ENCODE data around the gene CFAP99. TPM values are rescaled to one million over a fixed set of nuclear protein-coding genes. Genes with fewer than 3 reads are reported as not detected.

The CFAP99 gene
- total RNA-seq, 2 experiments from 2014 or later = 0.11 TPM; not detected in 1

- POLR2A ChIA-PET = interaction anchor here (0.5 kb wide), 1 partner anchor 88 kb away, joined by 3 read pairs; no protein-coding TSS in a partner anchor
- no peak overlapping the region for H3K4me3 Mint-ChIP-seq
- DNase-seq = no peak
- H3K36me3 Mint-ChIP-seq = peaks cover 34% of the 10 kb centered on the region
- H3K9me3 Mint-ChIP-seq = no peaks in the 10 kb centered on the region
- no peak overlapping the region for H3K27ac Mint-ChIP-seq
- no peaks in the 10 kb centered on the region for H3K27me3 Mint-ChIP-seq
- no peak for ATAC-seq (ENCODE audit: low read depth)
- H3K4me1 Mint-ChIP-seq = peaks cover 15% of the 10 kb centered on the region
These were observed 74.2 kb downstream of the CFAP99 start for GRCh38 chr4:2492970-2493369.

DNA sequence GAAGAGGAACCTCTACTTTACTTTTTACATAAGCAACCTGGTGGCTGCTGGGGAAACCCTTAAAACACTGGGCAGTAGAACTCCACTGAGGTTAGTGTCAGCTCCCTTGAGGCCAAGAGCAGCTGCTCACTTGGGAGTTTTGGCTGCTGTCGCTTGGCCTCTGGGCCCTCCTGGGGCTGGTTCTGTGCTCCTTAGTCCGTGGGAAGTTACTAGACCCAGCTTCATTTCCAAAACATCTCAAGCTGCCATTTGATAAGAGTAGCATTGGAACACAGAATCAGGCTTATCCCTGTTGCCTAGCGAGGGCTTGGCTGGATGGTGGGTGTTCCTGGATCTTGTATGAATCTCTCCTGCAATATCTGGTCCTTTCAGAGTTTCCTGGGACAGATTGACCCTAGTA lies 76.2 kb downstream of the CFAP99 start:
- no peak for ATAC-seq (ENCODE audit: low read depth)
- Mint-ChIP-seq H3K4me1 (peaks cover 11% of the 10 kb centered on the region), H3K9me3 (no peaks in the 10 kb centered on the region), H3K27me3 (no peaks in the 10 kb centered on the region), H3K36me3 (peaks cover 36% of the 10 kb centered on the region), H3K4me3 (no peak overlapping the region), H3K27ac (no peak overlapping the region)
- POLR2A ChIA-PET = interaction anchor here (0.9 kb wide), 1 partner anchor 10 kb away, joined by 3 read pairs; no protein-coding TSS in a partner anchor
- DNase-seq = no peak

DNA sequence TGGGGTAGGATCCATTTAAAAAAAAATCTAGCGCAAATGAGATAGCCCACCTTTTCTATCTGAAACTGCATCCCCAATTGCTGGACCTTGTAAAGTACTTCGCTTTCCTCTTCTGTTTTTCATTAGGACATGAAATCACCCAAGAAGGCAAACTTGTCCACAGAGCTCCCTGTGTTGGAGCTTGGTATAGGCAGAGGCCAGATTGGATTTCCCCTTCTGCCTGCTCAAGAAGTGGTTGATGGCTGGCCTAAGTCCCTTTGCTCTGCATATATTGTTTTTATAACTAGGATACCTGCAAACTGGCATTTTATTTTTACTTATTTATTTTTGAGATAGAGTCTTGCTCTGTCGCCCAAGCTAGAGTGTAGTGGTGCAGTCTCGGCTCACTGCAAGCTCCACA lies 78.6 kb downstream of the CFAP99 start:
- Mint-ChIP-seq H3K27me3 (no peaks in the 10 kb centered on the region), H3K36me3 (peaks cover 39% of the 10 kb centered on the region), H3K9me3 (no peaks in the 10 kb centered on the region), H3K4me3 (no peak overlapping the region), H3K27ac (no peak overlapping the region), H3K4me1 (peaks cover 10% of the 10 kb centered on the region)
- POLR2A ChIA-PET = no interaction called here
- no peak for DNase-seq
- ATAC-seq (ENCODE audit: low read depth) = no peak

DNA sequence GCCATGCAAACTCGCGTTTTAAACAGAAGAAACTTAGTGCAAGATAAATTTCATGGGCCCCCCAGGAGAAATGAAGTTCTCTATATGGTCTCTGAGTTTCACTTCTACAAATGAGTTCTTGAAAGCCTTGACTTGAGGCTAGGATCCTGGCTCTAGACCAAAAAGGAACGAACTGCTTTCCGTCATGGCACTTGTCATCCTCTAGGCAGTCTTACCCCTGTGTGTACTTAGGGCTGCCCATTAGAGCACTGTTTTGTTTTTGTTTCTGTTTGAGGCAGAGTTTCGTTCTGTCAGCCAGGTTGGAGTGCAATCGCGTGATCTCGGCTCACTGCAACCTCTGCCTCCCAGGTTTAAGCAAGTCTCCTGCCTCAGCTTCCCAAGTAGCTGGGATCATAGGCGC lies 79.2 kb downstream of the CFAP99 start:
- Mint-ChIP-seq H3K36me3 (peaks cover 35% of the 10 kb centered on the region), H3K9me3 (no peaks in the 10 kb centered on the region), H3K27ac (no peak overlapping the region), H3K4me1 (peaks cover 9% of the 10 kb centered on the region), H3K27me3 (no peaks in the 10 kb centered on the region), H3K4me3 (no peak overlapping the region)
- ATAC-seq (ENCODE audit: low read depth) (no peak), DNase-seq (no peak)
- POLR2A ChIA-PET = no interaction called here

- Mint-ChIP-seq H3K4me1 (peaks cover 6% of the 10 kb centered on the region), H3K36me3 (peaks cover 35% of the 10 kb centered on the region), H3K9me3 (no peaks in the 10 kb centered on the region), H3K27ac (no peak overlapping the region), H3K27me3 (no peaks in the 10 kb centered on the region), H3K4me3 (no peak overlapping the region)
- no peak for ATAC-seq (ENCODE audit: low read depth)
- DNase-seq = no peak
- POLR2A ChIA-PET = no interaction called here
These were observed 81.8 kb downstream of the CFAP99 start for GRCh38 chr4:2500547-2500946.

- H3K4me3 Mint-ChIP-seq = no peak overlapping the region
- ATAC-seq (ENCODE audit: low read depth) (no peak), DNase-seq (no peak)
- H3K4me1 Mint-ChIP-seq = peaks cover 6% of the 10 kb centered on the region
- POLR2A ChIA-PET = no interaction called here
- H3K9me3 Mint-ChIP-seq = no peaks in the 10 kb centered on the region
- H3K36me3 Mint-ChIP-seq = peaks cover 35% of the 10 kb centered on the region
- H3K27me3 Mint-ChIP-seq = no peaks in the 10 kb centered on the region
- no peak overlapping the region for H3K27ac Mint-ChIP-seq
These were observed 82.4 kb downstream of the CFAP99 start for GRCh38 chr4:2501034-2501594.

DNA sequence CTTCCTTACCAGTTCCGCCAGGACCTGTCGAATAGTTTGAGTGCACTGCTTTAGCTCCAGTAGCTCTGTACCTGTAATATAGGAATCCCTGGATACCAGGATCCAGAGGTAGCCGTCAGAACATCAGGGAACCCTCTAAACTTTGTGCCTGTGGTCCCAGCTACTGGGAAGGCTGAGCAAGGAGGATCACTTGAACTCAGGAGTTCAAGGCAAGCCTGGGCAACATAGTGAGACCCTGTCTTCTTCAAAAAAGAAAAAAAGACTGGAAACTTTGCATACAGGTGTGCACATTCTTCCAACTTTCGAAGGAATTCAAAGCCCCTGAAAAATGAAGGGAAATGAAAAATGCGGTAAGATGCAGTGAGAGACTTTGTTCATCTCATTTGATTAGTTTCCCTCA lies 85.1 kb downstream of the CFAP99 start:
- no peak for DNase-seq
- Mint-ChIP-seq H3K27me3 (no peaks in the 10 kb centered on the region), H3K4me3 (no peak overlapping the region), H3K36me3 (peaks cover 32% of the 10 kb centered on the region), H3K27ac (no peak overlapping the region), H3K4me1 (peaks cover 1% of the 10 kb centered on the region), H3K9me3 (no peaks in the 10 kb centered on the region)
- no peak for ATAC-seq (ENCODE audit: low read depth)
- POLR2A ChIA-PET = no interaction called here

DNA sequence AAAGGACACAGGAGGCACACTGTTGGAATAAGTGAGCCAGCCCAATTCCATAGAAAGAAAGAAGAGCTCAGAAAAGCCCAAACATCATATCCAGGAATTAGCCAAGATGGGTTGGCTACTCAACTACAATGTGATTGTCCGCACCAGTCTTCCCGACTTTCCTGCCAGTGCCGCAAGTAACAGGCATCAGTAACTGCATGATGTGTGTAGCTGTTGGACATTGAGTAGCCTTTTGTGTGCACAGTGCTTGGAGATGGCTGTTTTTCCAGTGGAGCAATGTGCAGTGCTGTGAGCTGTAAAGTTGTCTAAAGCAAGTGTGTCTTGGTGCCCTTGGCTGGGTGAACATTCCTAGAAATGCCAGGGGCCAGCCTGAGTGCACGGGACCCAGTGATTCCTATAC lies 88.5 kb downstream of the CFAP99 start:
- DNase-seq = no peak
- no peaks in the 10 kb centered on the region for H3K27me3 Mint-ChIP-seq
- no peak for ATAC-seq (ENCODE audit: low read depth)
- H3K9me3 Mint-ChIP-seq = no peaks in the 10 kb centered on the region
- H3K36me3 Mint-ChIP-seq = peaks cover 19% of the 10 kb centered on the region
- POLR2A ChIA-PET = no interaction called here
- no peak overlapping the region for H3K27ac Mint-ChIP-seq
- peaks cover 5% of the 10 kb centered on the region for H3K4me1 Mint-ChIP-seq
- no peak overlapping the region for H3K4me3 Mint-ChIP-seq

GRCh38 chr4:2507855-2508254 lies 89.1 kb downstream of the CFAP99 start:
- no peaks in the 10 kb centered on the region for H3K27me3 Mint-ChIP-seq
- no peak overlapping the region for H3K4me3 Mint-ChIP-seq
- peaks cover 5% of the 10 kb centered on the region for H3K4me1 Mint-ChIP-seq
- no peak overlapping the region for H3K27ac Mint-ChIP-seq
- no peaks in the 10 kb centered on the region for H3K9me3 Mint-ChIP-seq
- ATAC-seq (ENCODE audit: low read depth) (no peak), DNase-seq (no peak)
- H3K36me3 Mint-ChIP-seq = peaks cover 19% of the 10 kb centered on the region
- POLR2A ChIA-PET = no interaction called here

GRCh38 chr4:2510351-2511259 lies 91.8 kb downstream of the CFAP99 start:
- Mint-ChIP-seq H3K27me3 (no peaks in the 10 kb centered on the region), H3K9me3 (no peaks in the 10 kb centered on the region), H3K36me3 (peaks cover 23% of the 10 kb centered on the region), H3K27ac (peak overlapping the region; percentile 25), H3K4me1 (peaks cover 5% of the 10 kb centered on the region), H3K4me3 (no peak overlapping the region)
- POLR2A ChIA-PET = no interaction called here
- DNase-seq (no peak), ATAC-seq (ENCODE audit: low read depth) (no peak)

DNA sequence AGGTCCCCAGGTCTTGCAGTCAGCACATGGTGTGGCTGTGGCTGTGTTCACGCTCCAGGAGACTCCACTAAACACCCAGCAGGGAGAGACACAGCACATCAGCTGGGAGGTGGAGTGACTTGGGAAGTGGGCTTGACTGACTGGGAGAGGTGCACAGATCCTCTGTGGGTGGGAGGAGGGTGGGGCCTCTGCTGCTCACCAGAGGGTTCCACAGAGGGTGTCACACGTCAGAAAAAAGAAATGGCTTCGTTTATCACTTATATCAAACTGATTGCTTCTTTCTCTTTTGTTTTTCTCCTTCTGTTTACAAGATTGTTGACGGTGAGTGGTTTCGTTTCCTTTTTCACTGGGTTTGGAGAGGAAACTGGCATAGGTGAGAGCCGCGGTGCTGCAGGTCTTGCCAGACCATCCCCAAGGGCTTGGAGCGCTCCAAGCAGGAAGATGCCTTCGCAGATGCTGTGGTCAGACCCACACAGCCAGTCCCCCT lies 92.9 kb downstream of the CFAP99 start:
- POLR2A ChIA-PET = interaction anchor here (0.6 kb wide), 1 partner anchor 9 kb away, joined by 5 read pairs; no protein-coding TSS in a partner anchor
- no peak for ATAC-seq (ENCODE audit: low read depth)

More for the DNA sequence above, 92.9 kb downstream of the CFAP99 start:
- no peak overlapping the region for H3K4me3 Mint-ChIP-seq
- H3K9me3 Mint-ChIP-seq = no peaks in the 10 kb centered on the region
- H3K4me1 Mint-ChIP-seq = peaks cover 4% of the 10 kb centered on the region
- no peak overlapping the region for H3K27ac Mint-ChIP-seq
- no peaks in the 10 kb centered on the region for H3K27me3 Mint-ChIP-seq
- DNase-seq = no peak
- peaks cover 20% of the 10 kb centered on the region for H3K36me3 Mint-ChIP-seq
